Measurements from ENCODE around the gene SH3BP4. TPM values are rescaled to one million over a fixed set of nuclear protein-coding genes. Genes with fewer than 3 reads are reported as not detected.
A peak's percentile ranks its signal among the peaks of the same experiment; 100 is the strongest.

The SH3BP4 gene
- total and polyA plus RNA-seq, 2 of the 13 experiments (the other 11 are each of a cell fraction or from before 2014, with no cell fraction given), result 34.6 to 99.1 TPM

- no peak for TF ChIP-seq ZMAT3 (CRISPR knock-in tag; conservative IDR thresholded peaks at IDR 0.05)
- 0 out of 2 replicates have a peak, but pooled peaks have one; percentile 2 for TF ChIP-seq ZNF709 (CRISPR knock-in tag; IDR thresholded peaks at IDR 0.05)
- TF ChIP-seq SMAD3 (CRISPR knock-in tag; IDR thresholded peaks at IDR 0.05), result no peak; the same call in 1 of the 2 replicates
- no peak for TF ChIP-seq WIZ (CRISPR knock-in tag; IDR thresholded peaks at IDR 0.05)
- TF ChIP-seq SOX13 (IDR thresholded peaks at IDR 0.05), result 0 out of 2 replicates have a peak, but pooled peaks have one; percentile 34
- peak in 1 of 2 experiments; percentile 88; a peak in 2 of 4 replicates for TF ChIP-seq SOX13 (CRISPR knock-in tag; conservative IDR thresholded peaks at IDR 0.05 in 1 of 2, IDR thresholded peaks at IDR 0.05 in 1 of 2)
- TF ChIP-seq EZH2 (conservative IDR thresholded peaks at IDR 0.05; ENCODE audit: low read depth, low read length), result no peak
- no peak for TF ChIP-seq MIER2 (CRISPR knock-in tag; IDR thresholded peaks at IDR 0.05)
- no peak for TF ChIP-seq DBP (CRISPR knock-in tag; IDR thresholded peaks at IDR 0.05; ENCODE audit: not compliant biosample characterization)
- TF ChIP-seq, protein P1, sequence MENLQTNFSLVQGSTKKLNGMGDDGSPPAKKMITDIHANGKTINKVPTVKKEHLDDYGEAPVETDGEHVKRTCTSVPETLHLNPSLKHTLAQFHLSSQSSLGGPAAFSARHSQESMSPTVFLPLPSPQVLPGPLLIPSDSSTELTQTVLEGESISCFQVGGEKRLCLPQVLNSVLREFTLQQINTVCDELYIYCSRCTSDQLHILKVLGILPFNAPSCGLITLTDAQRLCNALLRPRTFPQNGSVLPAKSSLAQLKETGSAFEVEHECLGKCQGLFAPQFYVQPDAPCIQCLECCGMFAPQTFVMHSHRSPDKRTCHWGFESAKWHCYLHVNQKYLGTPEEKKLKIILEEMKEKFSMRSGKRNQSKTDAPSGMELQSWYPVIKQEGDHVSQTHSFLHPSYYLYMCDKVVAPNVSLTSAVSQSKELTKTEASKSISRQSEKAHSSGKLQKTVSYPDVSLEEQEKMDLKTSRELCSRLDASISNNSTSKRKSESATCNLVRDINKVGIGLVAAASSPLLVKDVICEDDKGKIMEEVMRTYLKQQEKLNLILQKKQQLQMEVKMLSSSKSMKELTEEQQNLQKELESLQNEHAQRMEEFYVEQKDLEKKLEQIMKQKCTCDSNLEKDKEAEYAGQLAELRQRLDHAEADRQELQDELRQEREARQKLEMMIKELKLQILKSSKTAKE (CRISPR knock-in tag; IDR thresholded peaks at IDR 0.05; ENCODE audit: borderline replicate concordance), result no peak
- no peak for TF ChIP-seq ARNT (IDR thresholded peaks at IDR 0.05)
- no peak for TF ChIP-seq ZBTB7A (CRISPR knock-in tag; IDR thresholded peaks at IDR 0.05)
- TF ChIP-seq MXD4 (CRISPR knock-in tag; IDR thresholded peaks at IDR 0.05), result no peak
- TF ChIP-seq ZNF251 (CRISPR knock-in tag; IDR thresholded peaks at IDR 0.05), result no peak
- TF ChIP-seq HOXA5 (CRISPR knock-in tag; IDR thresholded peaks at IDR 0.05), result no peak
- no peak for TF ChIP-seq NFE2L2 (IDR thresholded peaks at IDR 0.05; ENCODE audit: low read length)
- TF ChIP-seq ZNF292 (CRISPR knock-in tag; IDR thresholded peaks at IDR 0.05; ENCODE audit: borderline replicate concordance, low read depth), result peak; percentile 66; the same call in 1 of the 2 replicates
- TF ChIP-seq TARDBP (CRISPR knock-in tag; IDR thresholded peaks at IDR 0.05), result peak; percentile 52
- TF ChIP-seq TIGD3 (CRISPR knock-in tag; IDR thresholded peaks at IDR 0.05; ENCODE audit: borderline replicate concordance), result no peak
- TF ChIP-seq DNMT1 (CRISPR knock-in tag; IDR thresholded peaks at IDR 0.05), result no peak
- no peak for TF ChIP-seq THYN1 (CRISPR knock-in tag; IDR thresholded peaks at IDR 0.05; ENCODE audit: borderline replicate concordance, low read depth)
- TF ChIP-seq ZNF30 (CRISPR knock-in tag; IDR thresholded peaks at IDR 0.05), result no peak; the same call in 1 of the 2 replicates
- TF ChIP-seq, protein P2, sequence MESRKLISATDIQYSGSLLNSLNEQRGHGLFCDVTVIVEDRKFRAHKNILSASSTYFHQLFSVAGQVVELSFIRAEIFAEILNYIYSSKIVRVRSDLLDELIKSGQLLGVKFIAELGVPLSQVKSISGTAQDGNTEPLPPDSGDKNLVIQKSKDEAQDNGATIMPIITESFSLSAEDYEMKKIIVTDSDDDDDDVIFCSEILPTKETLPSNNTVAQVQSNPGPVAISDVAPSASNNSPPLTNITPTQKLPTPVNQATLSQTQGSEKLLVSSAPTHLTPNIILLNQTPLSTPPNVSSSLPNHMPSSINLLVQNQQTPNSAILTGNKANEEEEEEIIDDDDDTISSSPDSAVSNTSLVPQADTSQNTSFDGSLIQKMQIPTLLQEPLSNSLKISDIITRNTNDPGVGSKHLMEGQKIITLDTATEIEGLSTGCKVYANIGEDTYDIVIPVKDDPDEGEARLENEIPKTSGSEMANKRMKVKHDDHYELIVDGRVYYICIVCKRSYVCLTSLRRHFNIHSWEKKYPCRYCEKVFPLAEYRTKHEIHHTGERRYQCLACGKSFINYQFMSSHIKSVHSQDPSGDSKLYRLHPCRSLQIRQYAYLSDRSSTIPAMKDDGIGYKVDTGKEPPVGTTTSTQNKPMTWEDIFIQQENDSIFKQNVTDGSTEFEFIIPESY (CRISPR knock-in tag; IDR thresholded peaks at IDR 0.05), result no peak; the same call in 1 of the 2 replicates
- no peak for TF ChIP-seq MTA3 (CRISPR knock-in tag; IDR thresholded peaks at IDR 0.05)
- no peak for TF ChIP-seq ZNF720 (CRISPR knock-in tag; IDR thresholded peaks at IDR 0.05)
- no peak for TF ChIP-seq FOXM1 (CRISPR knock-in tag; IDR thresholded peaks at IDR 0.05)
- no peak for TF ChIP-seq ZNF598 (CRISPR knock-in tag; IDR thresholded peaks at IDR 0.05; ENCODE audit: borderline replicate concordance)
These were observed 25.4 kb downstream of the SH3BP4 start (continued) for GRCh38 chr2:234977228-234977679.

Data from HepG2 (cell line).